ENCODE measurements around the gene KIAA1614. TPM values are rescaled to one million over a fixed set of nuclear protein-coding genes. Genes with fewer than 3 reads are reported as not detected.
A peak's percentile ranks its signal among the peaks of the same experiment; 100 is the strongest.

The KIAA1614 gene
- total RNA-seq, 4 donors from 2014 or later, result 1.8 to 7.9 (median 5.5) TPM

DNA sequence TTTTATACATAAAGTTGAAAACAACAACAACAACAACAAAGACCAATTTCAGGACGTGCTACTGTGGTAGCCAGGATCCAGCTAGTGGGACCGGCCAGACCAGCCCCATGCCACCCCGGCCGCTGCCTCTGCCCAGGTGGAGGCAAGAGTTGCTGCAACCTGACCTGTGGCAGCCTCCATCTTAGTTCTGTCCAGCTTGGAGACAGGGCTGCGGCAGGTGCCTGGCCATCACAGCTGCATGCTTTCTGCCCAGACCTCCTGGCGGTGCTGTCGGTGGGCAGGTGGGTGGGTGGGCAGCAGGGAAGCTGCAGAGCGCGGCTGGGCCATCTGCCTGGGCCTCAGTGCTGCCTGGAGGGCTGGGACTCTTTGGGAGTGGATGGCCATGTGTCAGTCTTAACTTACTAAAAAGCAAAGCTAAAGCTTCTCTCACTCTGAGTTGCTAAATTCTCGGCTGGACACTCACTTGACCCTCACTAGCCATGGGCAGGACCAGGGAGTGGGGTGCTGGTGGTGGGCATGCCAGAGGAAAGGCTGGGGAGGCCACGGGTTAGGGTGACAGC, 38.6 kb downstream of the KIAA1614 start:
- DNase-seq (ENCODE audit: low spot score in 2 of 2), result no peak
- Histone ChIP-seq H3K9me3 (no peaks in the 10 kb centered on the region), H3K27ac (peak overlapping the region; percentile 41), H3K36me3 (peaks cover 12% of the 10 kb centered on the region), H3K4me3 (no peak overlapping the region), H3K27me3 (no peaks in the 10 kb centered on the region), H3K4me1 (peaks cover 54% of the 10 kb centered on the region)
- TF ChIP-seq POLR2A (IDR thresholded peaks at IDR 0.05) (no peak), EP300 (IDR thresholded peaks at IDR 0.05) (no peak), POLR2AphosphoS5 (IDR thresholded peaks at IDR 0.05) (no peak)
- TF ChIP-seq, protein P1, sequence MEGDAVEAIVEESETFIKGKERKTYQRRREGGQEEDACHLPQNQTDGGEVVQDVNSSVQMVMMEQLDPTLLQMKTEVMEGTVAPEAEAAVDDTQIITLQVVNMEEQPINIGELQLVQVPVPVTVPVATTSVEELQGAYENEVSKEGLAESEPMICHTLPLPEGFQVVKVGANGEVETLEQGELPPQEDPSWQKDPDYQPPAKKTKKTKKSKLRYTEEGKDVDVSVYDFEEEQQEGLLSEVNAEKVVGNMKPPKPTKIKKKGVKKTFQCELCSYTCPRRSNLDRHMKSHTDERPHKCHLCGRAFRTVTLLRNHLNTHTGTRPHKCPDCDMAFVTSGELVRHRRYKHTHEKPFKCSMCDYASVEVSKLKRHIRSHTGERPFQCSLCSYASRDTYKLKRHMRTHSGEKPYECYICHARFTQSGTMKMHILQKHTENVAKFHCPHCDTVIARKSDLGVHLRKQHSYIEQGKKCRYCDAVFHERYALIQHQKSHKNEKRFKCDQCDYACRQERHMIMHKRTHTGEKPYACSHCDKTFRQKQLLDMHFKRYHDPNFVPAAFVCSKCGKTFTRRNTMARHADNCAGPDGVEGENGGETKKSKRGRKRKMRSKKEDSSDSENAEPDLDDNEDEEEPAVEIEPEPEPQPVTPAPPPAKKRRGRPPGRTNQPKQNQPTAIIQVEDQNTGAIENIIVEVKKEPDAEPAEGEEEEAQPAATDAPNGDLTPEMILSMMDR (IDR thresholded peaks at IDR 0.05), result no peak
- 85% methylated on average over 6 of the region's 11 CpGs for WGBS

GRCh38 chr1:180951836-180952656, 39.3 kb downstream of the KIAA1614 start:
- H3K4me1 ChIP-seq, result peaks cover 54% of the 10 kb centered on the region

GRCh38 chr1:180952657-180953013, 39.9 kb downstream of the KIAA1614 start:
- 89% methylated on average over 5 of the region's 6 CpGs for WGBS
- no peak for DNase-seq (ENCODE audit: low spot score in 2 of 2)
- TF ChIP-seq EP300 (IDR thresholded peaks at IDR 0.05), result no peak
- TF ChIP-seq, protein P1 (IDR thresholded peaks at IDR 0.05), result no peak
- no peak for TF ChIP-seq POLR2AphosphoS5 (IDR thresholded peaks at IDR 0.05)
- TF ChIP-seq POLR2A (IDR thresholded peaks at IDR 0.05), result no peak

More at GRCh38 chr1:180951836-180952656, 39.3 kb downstream of the KIAA1614 start:
- no peaks in the 10 kb centered on the region for H3K27me3 ChIP-seq
- H3K36me3 ChIP-seq, result peaks cover 12% of the 10 kb centered on the region
- H3K4me3 ChIP-seq, result no peak overlapping the region
- no peaks in the 10 kb centered on the region for H3K9me3 ChIP-seq
- no peak for TF ChIP-seq EP300 (IDR thresholded peaks at IDR 0.05)
- TF ChIP-seq, protein P1 (IDR thresholded peaks at IDR 0.05), result no peak
- no peak for TF ChIP-seq POLR2A (IDR thresholded peaks at IDR 0.05)
- TF ChIP-seq POLR2AphosphoS5 (IDR thresholded peaks at IDR 0.05), result no peak
- WGBS, result 33% methylated on average over 5 of the region's 5 CpGs
- H3K27ac ChIP-seq, result peak overlapping the region; percentile 41
- DNase-seq (ENCODE audit: low spot score in 2 of 2), result no peak

GRCh38 chr1:180953291-180954004, 40.8 kb downstream of the KIAA1614 start:
- WGBS, result 7% methylated on average over 15 of the region's 41 CpGs
- peaks cover 54% of the 10 kb centered on the region for H3K4me1 ChIP-seq
- TF ChIP-seq EP300 (IDR thresholded peaks at IDR 0.05) (no peak), POLR2A (IDR thresholded peaks at IDR 0.05) (no peak), POLR2AphosphoS5 (IDR thresholded peaks at IDR 0.05) (peak in 1 of 3 donors; percentile 23)
- TF ChIP-seq, protein P1 (IDR thresholded peaks at IDR 0.05), result no peak
- no peaks in the 10 kb centered on the region for H3K27me3 ChIP-seq
- no peaks in the 10 kb centered on the region for H3K9me3 ChIP-seq
- H3K27ac ChIP-seq, result peak overlapping the region; percentile 83
- H3K36me3 ChIP-seq, result peaks cover 6% of the 10 kb centered on the region
- H3K4me3 ChIP-seq, result peak overlapping the region; percentile 58
- peak in 1 of 2 donors; percentile 83 for DNase-seq (ENCODE audit: low spot score in 2 of 2)

More at GRCh38 chr1:180952657-180953013, 39.9 kb downstream of the KIAA1614 start:
- Histone ChIP-seq H3K27ac (peak overlapping the region; percentile 41), H3K4me1 (peaks cover 54% of the 10 kb centered on the region), H3K9me3 (no peaks in the 10 kb centered on the region), H3K36me3 (peaks cover 11% of the 10 kb centered on the region), H3K4me3 (no peak overlapping the region), H3K27me3 (no peaks in the 10 kb centered on the region)
